ENCODE data around the gene ARHGEF7. TPM values are rescaled to one million over a fixed set of nuclear protein-coding genes. Genes with fewer than 3 reads are reported as not detected.

ARHGEF7 gene
- total RNA-seq, 2 donors from 2014 or later = 78.8 to 104 TPM

DNA sequence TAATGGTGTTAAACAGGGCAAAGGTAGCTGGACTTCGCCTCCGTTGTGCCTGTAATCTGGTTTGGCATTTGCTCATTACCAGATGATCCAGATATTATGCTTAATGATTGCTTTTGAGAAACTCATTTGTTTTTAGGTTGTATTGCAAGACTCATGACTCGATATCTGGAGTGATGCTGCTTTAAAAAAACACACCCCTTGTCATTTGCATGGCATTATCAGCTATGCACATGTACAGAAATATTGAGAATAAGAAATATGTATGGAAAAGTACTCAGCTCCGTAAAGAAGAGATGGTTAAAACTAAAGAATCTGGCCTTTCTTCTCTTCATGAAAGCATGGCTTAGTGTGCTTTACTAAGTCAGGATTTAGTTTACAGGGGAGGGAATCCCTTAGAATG lies 95.0 kb downstream of the ARHGEF7 start:
- Mint-ChIP-seq H3K27me3 (no peaks in the 10 kb centered on the region), H3K36me3 (ENCODE audit: low read depth) (peaks cover 3% of the 10 kb centered on the region), H3K4me1 (peaks cover 60% of the 10 kb centered on the region), H3K4me3 (peak overlapping the region; percentile 75), H3K27ac (peak overlapping the region; percentile 79)
- DNase-seq (no peak), ATAC-seq (no peak)
- no peaks in the 10 kb centered on the region for H3K9me3 ChIP-seq (ENCODE audit: control insufficient read depth, low read length, poor library complexity, severe bottlenecking)

DNA sequence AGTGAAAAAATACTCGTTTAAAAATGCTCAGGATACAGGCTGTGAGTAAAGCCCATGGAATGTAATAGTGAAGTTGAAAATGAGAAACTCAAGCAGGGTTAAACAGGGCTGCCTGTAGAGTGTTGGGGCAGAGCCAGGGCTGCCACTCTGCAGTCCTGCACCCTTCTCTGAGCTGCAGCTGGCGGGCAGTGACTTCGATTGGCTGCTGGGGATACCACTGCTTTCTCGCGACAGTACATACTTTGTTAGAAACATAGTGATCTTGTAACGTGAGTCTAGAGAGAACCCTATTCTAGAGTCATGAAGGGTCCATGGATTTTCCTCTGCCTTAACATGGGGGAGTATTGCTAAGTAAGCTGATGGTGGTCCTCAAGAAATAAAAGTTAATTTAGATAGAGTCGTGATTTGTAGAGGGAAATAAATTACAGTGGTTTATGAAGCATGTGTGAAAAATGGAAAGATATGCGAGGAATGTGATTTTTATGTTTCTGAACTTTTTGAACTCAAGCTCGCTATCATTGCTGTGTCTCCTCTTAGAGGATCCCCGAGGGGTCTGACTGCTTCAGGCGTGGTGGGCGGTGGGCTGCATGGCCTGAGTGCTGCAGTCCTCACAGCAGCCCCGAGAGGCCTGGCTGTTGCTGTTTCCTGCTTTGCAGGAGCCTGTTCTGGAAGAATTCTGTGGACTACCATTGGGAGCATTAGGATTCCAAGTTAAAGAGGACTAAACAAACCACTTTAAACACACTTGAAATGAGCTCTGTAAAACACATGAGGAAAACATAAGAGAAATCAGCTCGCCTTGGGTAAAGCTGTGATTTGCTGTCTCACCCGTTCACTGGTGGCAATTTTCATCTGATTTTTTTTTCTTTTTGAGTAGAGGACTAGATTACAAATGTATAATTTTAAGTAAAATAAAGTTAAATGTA lies 95.7 kb downstream of the ARHGEF7 start:
- Mint-ChIP-seq H3K27ac (peak overlapping the region; percentile 79), H3K36me3 (ENCODE audit: low read depth) (no peaks in the 10 kb centered on the region), H3K4me1 (peaks cover 61% of the 10 kb centered on the region), H3K4me3 (no peak overlapping the region), H3K27me3 (no peaks in the 10 kb centered on the region)
- ATAC-seq (no peak), DNase-seq (no peak)
- no peaks in the 10 kb centered on the region for H3K9me3 ChIP-seq (ENCODE audit: control insufficient read depth, low read length, poor library complexity, severe bottlenecking)

DNA sequence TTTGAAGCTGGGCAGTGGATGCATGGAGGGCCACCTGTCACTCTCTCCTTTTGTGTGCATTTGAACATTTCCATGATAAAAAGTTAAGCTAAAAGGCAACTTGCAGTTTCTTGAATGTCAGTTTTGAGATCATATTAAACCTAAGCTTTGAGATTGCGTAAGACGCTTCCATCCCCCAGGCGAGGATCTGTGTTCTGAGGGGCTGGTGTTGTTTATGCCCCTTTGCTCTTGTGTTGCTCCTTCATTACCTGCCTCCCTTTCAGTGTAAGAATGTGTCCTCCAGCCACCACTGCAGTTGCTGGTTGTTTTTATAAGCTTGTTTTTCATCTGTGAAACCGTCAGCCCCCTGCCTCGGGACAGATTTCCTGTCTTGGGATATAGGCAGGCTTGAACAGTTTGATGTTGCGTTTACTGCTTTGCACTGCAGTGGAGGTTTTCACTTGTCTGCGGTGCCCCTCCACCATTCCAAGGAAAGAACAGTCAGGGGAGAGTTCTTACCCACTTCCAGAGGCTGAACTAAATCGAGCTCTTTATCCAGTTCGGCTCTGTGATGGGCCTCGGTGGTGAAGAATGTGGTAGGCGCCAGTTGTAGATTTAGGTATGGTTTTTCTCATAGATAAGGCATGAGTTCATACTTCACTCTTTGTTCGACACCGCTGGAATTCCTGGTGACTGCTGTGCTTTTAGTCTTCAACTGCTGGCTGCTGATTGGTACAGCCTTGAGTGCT lies 96.8 kb downstream of the ARHGEF7 start:
- H3K27ac Mint-ChIP-seq = peak overlapping the region; percentile 81
- H3K4me3 Mint-ChIP-seq = no peak overlapping the region
- H3K4me1 Mint-ChIP-seq = peaks cover 63% of the 10 kb centered on the region
- no peak for DNase-seq
- no peaks in the 10 kb centered on the region for H3K36me3 Mint-ChIP-seq (ENCODE audit: low read depth)
- no peaks in the 10 kb centered on the region for H3K27me3 Mint-ChIP-seq
- no peak for ATAC-seq
- H3K9me3 ChIP-seq (ENCODE audit: control insufficient read depth, low read length, poor library complexity, severe bottlenecking) = no peaks in the 10 kb centered on the region

DNA sequence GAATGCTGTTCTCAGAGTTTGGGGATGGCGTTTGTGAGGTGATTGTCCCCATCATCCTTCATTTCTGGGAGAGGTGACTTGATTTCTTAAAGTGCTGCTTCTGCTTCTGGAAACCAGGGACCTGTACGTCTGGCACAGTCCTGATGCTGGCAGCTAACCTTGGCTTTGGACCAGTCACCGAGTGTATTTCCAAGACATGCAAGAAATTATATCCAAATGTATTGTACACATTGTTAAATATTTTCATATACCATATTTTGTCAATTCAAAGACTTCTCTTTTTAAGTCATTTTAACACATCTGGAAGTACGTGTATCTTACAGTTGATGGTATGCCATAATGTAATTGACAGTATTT lies 97.4 kb downstream of the ARHGEF7 start:
- H3K36me3 Mint-ChIP-seq (ENCODE audit: low read depth) = no peaks in the 10 kb centered on the region
- H3K27me3 Mint-ChIP-seq = no peaks in the 10 kb centered on the region
- no peak for DNase-seq
- peaks cover 63% of the 10 kb centered on the region for H3K4me1 Mint-ChIP-seq
- H3K4me3 Mint-ChIP-seq = no peak overlapping the region
- H3K27ac Mint-ChIP-seq = no peak overlapping the region
- no peaks in the 10 kb centered on the region for H3K9me3 ChIP-seq (ENCODE audit: control insufficient read depth, low read length, poor library complexity, severe bottlenecking)
- no peak for ATAC-seq

DNA sequence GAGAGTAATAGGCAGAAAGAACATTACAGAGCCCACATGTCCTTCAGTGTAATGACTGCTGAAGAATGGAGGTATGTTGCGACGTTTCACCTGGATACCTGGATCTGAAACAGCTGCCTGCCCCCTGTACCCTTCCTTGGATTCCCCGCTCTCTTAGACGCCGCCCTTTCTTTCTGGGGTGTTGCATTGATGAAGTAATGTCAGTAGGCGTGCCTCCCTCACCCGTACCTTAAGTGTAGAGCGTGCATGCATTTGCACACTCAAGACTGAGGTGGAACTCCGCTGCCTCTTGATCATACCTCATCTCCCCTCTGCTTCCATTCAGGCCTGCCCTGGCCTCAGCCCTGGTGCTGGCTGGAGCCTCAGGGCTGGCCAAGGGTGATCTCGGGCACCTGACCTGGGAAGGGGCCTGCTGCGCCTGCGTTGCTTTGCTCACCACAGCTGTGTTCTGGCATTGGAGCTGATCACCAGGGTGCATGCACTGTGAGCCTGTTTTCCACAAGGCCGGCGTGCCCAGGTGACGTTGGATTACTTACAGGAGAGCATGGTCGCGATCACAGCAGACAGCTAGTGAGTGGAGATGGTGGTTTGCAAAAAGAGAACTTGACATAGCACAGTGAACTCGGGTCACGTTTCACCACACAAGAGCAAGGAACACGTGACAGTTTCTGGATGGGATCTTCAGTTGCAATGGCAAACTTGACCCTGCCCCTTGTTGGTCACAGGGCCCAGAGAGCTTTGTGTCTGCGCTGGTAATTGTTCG lies 99.0 kb downstream of the ARHGEF7 start:
- DNase-seq = no peak
- Mint-ChIP-seq H3K4me1 (peaks cover 61% of the 10 kb centered on the region), H3K27me3 (no peaks in the 10 kb centered on the region), H3K4me3 (no peak overlapping the region), H3K27ac (peak overlapping the region; percentile 86), H3K36me3 (ENCODE audit: low read depth) (no peaks in the 10 kb centered on the region)
- ATAC-seq = peak; percentile 22
- H3K9me3 ChIP-seq (ENCODE audit: control insufficient read depth, low read length, poor library complexity, severe bottlenecking) = no peaks in the 10 kb centered on the region

DNA sequence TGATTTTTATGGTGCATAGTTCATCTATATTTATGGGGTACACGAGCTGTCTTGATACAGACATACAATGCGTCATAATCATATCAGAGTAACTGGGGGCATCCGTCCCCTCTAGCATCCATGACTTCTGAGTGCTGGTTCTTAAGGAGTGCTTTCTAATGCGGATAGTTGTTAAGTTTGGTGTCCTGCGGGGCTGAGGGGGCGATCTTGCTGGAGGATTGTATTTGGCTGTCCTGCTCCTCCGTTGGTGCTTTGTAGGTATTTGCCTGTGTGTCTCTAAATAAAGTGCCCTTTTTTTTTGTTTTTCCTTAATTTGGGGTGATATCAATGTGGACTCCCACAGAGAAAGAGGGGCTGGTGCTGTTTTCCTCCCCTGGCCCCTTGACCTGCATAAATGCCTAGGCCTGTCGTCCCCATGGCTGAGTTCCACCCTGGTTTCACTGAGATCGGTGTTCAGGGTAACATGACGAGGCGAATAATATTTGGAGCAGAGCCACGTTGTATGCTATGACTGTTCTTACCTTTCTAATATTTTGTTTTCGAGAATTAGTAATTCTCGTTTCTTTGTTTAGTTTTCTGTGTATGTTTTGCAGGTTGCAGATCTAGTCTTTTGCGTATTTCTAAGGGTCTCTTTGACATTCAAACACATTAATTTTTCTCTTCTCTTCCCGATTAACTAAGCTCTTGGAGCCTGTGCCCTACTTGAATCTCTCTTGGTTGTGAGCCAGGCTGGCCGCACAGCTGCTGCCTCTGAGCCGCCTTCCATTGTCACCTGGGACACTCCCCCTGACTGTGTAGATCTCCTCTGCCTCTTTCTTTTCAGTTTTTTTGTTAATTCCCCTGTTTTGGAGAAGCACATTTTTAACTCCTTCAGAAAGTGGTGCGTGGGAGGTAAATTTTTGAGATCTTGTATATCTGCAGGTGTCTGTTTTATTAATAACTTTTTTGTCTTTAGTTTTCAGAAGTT lies 100.3 kb downstream of the ARHGEF7 start:
- no peaks in the 10 kb centered on the region for H3K27me3 Mint-ChIP-seq

DNA sequence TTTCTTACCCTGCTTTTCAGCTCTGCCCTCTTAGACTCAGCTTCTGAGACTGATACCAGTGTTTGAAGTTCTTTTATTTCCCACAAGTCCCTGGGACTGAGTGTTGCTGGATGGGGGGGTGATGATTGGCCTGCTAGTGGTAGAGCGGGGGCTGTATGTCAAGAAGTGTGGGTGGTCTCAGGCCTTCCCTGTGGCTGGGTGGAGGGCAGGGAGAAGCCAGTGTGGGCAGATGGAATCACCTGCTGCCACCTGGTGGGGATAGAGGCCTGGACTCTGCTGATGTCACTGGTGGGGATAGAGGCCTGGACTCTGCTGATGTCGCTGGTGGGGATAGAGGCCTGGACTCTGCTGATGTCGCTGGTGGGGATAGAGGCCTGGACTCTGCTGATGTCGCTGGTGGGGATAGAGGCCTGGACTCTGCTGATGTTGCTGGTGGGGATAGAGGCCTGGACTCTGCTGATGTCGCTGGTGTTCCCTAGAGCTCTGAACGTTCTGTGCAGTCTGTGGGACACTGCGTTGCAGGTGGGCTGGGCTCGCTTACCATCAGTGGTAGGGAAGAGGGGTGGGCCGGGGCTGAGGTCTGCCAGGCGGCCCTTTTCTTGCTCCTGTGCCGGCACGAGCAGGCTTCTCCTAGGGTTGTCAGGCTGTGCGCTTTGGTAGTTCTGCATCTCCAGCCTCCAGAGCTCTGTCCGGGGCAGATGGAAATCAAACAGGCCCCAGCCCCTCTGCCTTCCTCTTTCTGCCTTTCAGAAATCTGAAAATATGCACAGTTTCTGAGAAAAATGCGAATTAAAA lies 101.3 kb downstream of the ARHGEF7 start:
- Mint-ChIP-seq H3K4me3 (no peak overlapping the region), H3K27ac (peak overlapping the region; percentile 75), H3K36me3 (ENCODE audit: low read depth) (no peaks in the 10 kb centered on the region), H3K4me1 (peaks cover 44% of the 10 kb centered on the region), H3K27me3 (no peaks in the 10 kb centered on the region)
- H3K9me3 ChIP-seq (ENCODE audit: control insufficient read depth, low read length, poor library complexity, severe bottlenecking) = no peaks in the 10 kb centered on the region
- DNase-seq (peak in 2 of 3 donors; percentile 17 to 21), ATAC-seq (peak; percentile 66)

More for the DNA sequence above, 100.3 kb downstream of the ARHGEF7 start:
- peaks cover 53% of the 10 kb centered on the region for H3K4me1 Mint-ChIP-seq
- ATAC-seq = no peak
- no peak for DNase-seq
- H3K27ac Mint-ChIP-seq = peak overlapping the region; percentile 75
- H3K4me3 Mint-ChIP-seq = no peak overlapping the region
- H3K9me3 ChIP-seq (ENCODE audit: control insufficient read depth, low read length, poor library complexity, severe bottlenecking) = no peaks in the 10 kb centered on the region
- H3K36me3 Mint-ChIP-seq (ENCODE audit: low read depth) = no peaks in the 10 kb centered on the region

DNA sequence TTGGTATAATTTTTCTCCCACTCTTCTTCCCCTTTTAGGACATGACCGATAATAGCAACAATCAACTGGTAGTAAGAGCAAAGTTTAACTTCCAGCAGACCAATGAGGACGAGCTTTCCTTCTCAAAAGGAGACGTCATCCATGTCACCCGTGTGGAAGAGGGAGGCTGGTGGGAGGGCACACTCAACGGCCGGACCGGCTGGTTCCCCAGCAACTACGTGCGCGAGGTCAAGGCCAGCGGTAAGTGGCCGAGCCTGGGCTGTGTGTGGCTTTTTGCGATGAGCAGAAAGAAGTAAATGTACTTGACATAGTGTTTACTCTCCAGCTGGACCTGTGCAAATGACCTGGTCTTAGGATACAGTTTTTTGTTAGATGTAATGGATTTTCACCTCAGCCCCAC lies 102.5 kb downstream of the ARHGEF7 start:
- no peaks in the 10 kb centered on the region for H3K9me3 ChIP-seq (ENCODE audit: control insufficient read depth, low read length, poor library complexity, severe bottlenecking)
- H3K4me3 Mint-ChIP-seq = peak overlapping the region; percentile 7
- H3K27ac Mint-ChIP-seq = no peak overlapping the region
- H3K4me1 Mint-ChIP-seq = peaks cover 38% of the 10 kb centered on the region
- ATAC-seq (no peak), DNase-seq (no peak)
- H3K36me3 Mint-ChIP-seq (ENCODE audit: low read depth) = no peaks in the 10 kb centered on the region
- H3K27me3 Mint-ChIP-seq = no peaks in the 10 kb centered on the region

DNA sequence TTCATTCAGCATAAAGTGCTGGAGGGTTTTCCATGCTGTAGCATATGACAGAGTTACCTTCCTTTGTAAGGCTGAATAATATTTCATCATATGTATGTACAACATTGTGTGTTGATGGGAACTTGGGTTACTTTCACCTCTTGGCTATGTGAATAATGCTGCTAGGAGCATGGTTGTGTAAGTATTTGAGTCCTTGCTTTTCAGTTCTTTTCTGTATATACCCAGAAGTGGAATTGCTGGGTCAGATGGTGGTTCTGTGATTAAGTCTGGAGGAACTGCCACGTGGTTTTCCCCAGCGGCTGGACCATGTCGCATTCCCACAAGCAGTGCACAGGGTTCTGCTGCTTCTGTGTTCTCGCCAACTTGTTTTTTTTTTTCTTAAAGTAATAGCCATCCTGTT lies 104.2 kb downstream of the ARHGEF7 start:
- H3K9me3 ChIP-seq (ENCODE audit: control insufficient read depth, low read length, poor library complexity, severe bottlenecking) = no peaks in the 10 kb centered on the region
- Mint-ChIP-seq H3K4me1 (peaks cover 28% of the 10 kb centered on the region), H3K36me3 (ENCODE audit: low read depth) (no peaks in the 10 kb centered on the region), H3K4me3 (no peak overlapping the region), H3K27me3 (no peaks in the 10 kb centered on the region), H3K27ac (no peak overlapping the region)
- no peak for ATAC-seq
- DNase-seq = no peak

DNA sequence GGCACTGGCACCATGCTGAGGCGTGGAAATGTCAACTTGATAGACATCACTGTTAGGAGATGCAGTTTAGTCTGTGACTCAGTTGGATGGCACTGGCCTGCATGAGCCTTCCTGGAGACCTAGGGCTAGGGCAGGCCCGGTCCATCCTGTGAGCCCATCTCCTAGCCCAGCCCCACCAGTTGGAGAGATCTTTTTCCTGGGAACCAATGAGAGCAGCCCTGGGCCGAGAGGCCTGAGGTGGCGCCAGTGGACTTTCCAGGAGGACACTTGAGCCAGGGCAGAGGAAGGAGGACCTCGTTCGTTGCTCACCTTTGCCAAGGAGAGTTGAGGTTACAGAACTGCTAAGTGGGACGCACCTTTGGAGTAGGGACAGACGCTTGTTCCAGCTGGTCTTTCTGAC lies 104.8 kb downstream of the ARHGEF7 start:
- peaks cover 26% of the 10 kb centered on the region for H3K4me1 Mint-ChIP-seq
- H3K27me3 Mint-ChIP-seq = no peaks in the 10 kb centered on the region
- ATAC-seq (no peak), DNase-seq (no peak)
- no peak overlapping the region for H3K4me3 Mint-ChIP-seq
- no peak overlapping the region for H3K27ac Mint-ChIP-seq
- no peaks in the 10 kb centered on the region for H3K36me3 Mint-ChIP-seq (ENCODE audit: low read depth)
- no peaks in the 10 kb centered on the region for H3K9me3 ChIP-seq (ENCODE audit: control insufficient read depth, low read length, poor library complexity, severe bottlenecking)

DNA sequence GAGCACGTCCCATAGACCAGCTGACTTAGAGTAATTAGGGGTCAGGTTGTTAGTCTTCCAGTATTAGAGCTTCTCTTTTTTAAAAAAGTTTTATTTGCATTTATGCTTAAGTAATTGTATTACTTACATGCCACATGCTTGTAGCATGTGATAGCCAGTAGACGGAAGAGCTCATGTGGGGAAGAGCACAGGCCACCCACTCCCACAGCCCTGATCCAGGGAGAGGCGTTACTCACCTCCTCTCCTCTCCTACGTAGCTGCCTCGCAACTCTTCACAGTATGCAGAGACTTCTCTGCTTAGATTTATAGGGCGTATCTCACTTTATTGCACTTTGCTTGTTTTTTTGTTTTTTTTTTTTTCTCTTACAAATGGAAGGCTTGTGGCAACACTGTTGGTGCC lies 110.1 kb downstream of the ARHGEF7 start:
- Mint-ChIP-seq H3K27ac (peak overlapping the region; percentile 71), H3K4me1 (peaks cover 22% of the 10 kb centered on the region), H3K36me3 (ENCODE audit: low read depth) (peaks cover 8% of the 10 kb centered on the region), H3K27me3 (no peaks in the 10 kb centered on the region), H3K4me3 (no peak overlapping the region)
- no peak for DNase-seq
- no peak for ATAC-seq
- H3K9me3 ChIP-seq (ENCODE audit: control insufficient read depth, low read length, poor library complexity, severe bottlenecking) = no peaks in the 10 kb centered on the region
